Measurements from ENCODE around the gene RAVER1.

Gene RAVER1

GRCh38 chr19:10293637-10294367, 39.5 kb downstream of the RAVER1 start:
- H3K9ac ChIP-seq (ENCODE audit: low read length) = no peak overlapping the region
- H3K36me3 ChIP-seq (ENCODE audit: control insufficient read depth, insufficient read depth, low read length) = no peaks in the 10 kb centered on the region
- peak overlapping the region; percentile 6; the same call in 1 of the 2 replicates for H3K4me3 ChIP-seq (ENCODE audit: low read depth, low read length)
- peaks cover 83% of the 10 kb centered on the region for H3K27me3 ChIP-seq (ENCODE audit: control insufficient read depth, insufficient read depth, low read length)
- H3K27ac ChIP-seq (ENCODE audit: low read depth, low read length) = no peak overlapping the region
- no peaks in the 10 kb centered on the region for H3K9me3 ChIP-seq (ENCODE audit: control insufficient read depth, insufficient read depth, low read depth, low read length)
- H3K4me1 ChIP-seq (ENCODE audit: control insufficient read depth, insufficient read depth, low read length) = peaks cover 30% of the 10 kb centered on the region

- no peak overlapping the region for H3K27ac ChIP-seq (ENCODE audit: low read depth, low read length)
- H3K9me3 ChIP-seq (ENCODE audit: control insufficient read depth, insufficient read depth, low read depth, low read length) = no peaks in the 10 kb centered on the region
- H3K4me3 ChIP-seq (ENCODE audit: low read depth, low read length) = peak overlapping the region; percentile 56
- peaks cover 31% of the 10 kb centered on the region for H3K4me1 ChIP-seq (ENCODE audit: control insufficient read depth, insufficient read depth, low read length)
- no peak overlapping the region for H3K9ac ChIP-seq (ENCODE audit: low read length)
- H3K36me3 ChIP-seq (ENCODE audit: control insufficient read depth, insufficient read depth, low read length) = no peaks in the 10 kb centered on the region
- peaks cover 91% of the 10 kb centered on the region for H3K27me3 ChIP-seq (ENCODE audit: control insufficient read depth, insufficient read depth, low read length)
These were observed 40.3 kb downstream of the RAVER1 start for GRCh38 chr19:10292789-10293636.

GRCh38 chr19:10292206-10292788, 41.0 kb downstream of the RAVER1 start:
- Histone ChIP-seq H3K27me3 (ENCODE audit: control insufficient read depth, insufficient read depth, low read length) (peaks cover 98% of the 10 kb centered on the region), H3K4me1 (ENCODE audit: control insufficient read depth, insufficient read depth, low read length) (peaks cover 31% of the 10 kb centered on the region), H3K36me3 (ENCODE audit: control insufficient read depth, insufficient read depth, low read length) (no peaks in the 10 kb centered on the region), H3K9me3 (ENCODE audit: control insufficient read depth, insufficient read depth, low read depth, low read length) (no peaks in the 10 kb centered on the region), H3K27ac (ENCODE audit: low read depth, low read length) (no peak overlapping the region), H3K4me3 (ENCODE audit: low read depth, low read length) (peak overlapping the region; percentile 69), H3K9ac (ENCODE audit: low read length) (no peak overlapping the region)

- H3K27me3 ChIP-seq (ENCODE audit: control insufficient read depth, insufficient read depth, low read length) = peaks cover 98% of the 10 kb centered on the region
- no peak overlapping the region for H3K27ac ChIP-seq (ENCODE audit: low read depth, low read length)
- H3K9me3 ChIP-seq (ENCODE audit: control insufficient read depth, insufficient read depth, low read depth, low read length) = no peaks in the 10 kb centered on the region
- H3K4me1 ChIP-seq (ENCODE audit: control insufficient read depth, insufficient read depth, low read length) = peaks cover 31% of the 10 kb centered on the region
- H3K36me3 ChIP-seq (ENCODE audit: control insufficient read depth, insufficient read depth, low read length) = no peaks in the 10 kb centered on the region
- H3K4me3 ChIP-seq (ENCODE audit: low read depth, low read length) = peak overlapping the region; percentile 69
- no peak overlapping the region for H3K9ac ChIP-seq (ENCODE audit: low read length)
These were observed 41.6 kb downstream of the RAVER1 start for GRCh38 chr19:10291554-10292205.

- peaks cover 94% of the 10 kb centered on the region for H3K27me3 ChIP-seq (ENCODE audit: control insufficient read depth, insufficient read depth, low read length)
- H3K9ac ChIP-seq (ENCODE audit: low read length) = no peak overlapping the region
- no peaks in the 10 kb centered on the region for H3K9me3 ChIP-seq (ENCODE audit: control insufficient read depth, insufficient read depth, low read depth, low read length)
- peak overlapping the region; percentile 69 for H3K4me3 ChIP-seq (ENCODE audit: low read depth, low read length)
- no peak overlapping the region for H3K27ac ChIP-seq (ENCODE audit: low read depth, low read length)
- H3K4me1 ChIP-seq (ENCODE audit: control insufficient read depth, insufficient read depth, low read length) = peaks cover 36% of the 10 kb centered on the region
- no peaks in the 10 kb centered on the region for H3K36me3 ChIP-seq (ENCODE audit: control insufficient read depth, insufficient read depth, low read length)
These were observed 42.3 kb downstream of the RAVER1 start for GRCh38 chr19:10290876-10291553.

- Histone ChIP-seq H3K9me3 (ENCODE audit: control insufficient read depth, insufficient read depth, low read depth, low read length) (no peaks in the 10 kb centered on the region), H3K9ac (ENCODE audit: low read length) (peak overlapping the region; percentile 16), H3K36me3 (ENCODE audit: control insufficient read depth, insufficient read depth, low read length) (no peaks in the 10 kb centered on the region), H3K4me1 (ENCODE audit: control insufficient read depth, insufficient read depth, low read length) (peaks cover 34% of the 10 kb centered on the region), H3K4me3 (ENCODE audit: low read depth, low read length) (peak overlapping the region; percentile 69), H3K27me3 (ENCODE audit: control insufficient read depth, insufficient read depth, low read length) (peaks cover 88% of the 10 kb centered on the region), H3K27ac (ENCODE audit: low read depth, low read length) (no peak overlapping the region)
These were observed 42.9 kb downstream of the RAVER1 start for GRCh38 chr19:10290357-10290875.

GRCh38 chr19:10289836-10290356, 43.4 kb downstream of the RAVER1 start, which contains the start of gene ICAM5:
TSS of gene ICAM5 (plus strand) at chr19:10289952. CDS start at chr19:10290044, 92 bp downstream.
- no peak within 1 kb of the TSS for H3K27ac ChIP-seq (ENCODE audit: low read depth, low read length)
- H3K4me1 ChIP-seq (ENCODE audit: control insufficient read depth, insufficient read depth, low read length) = peaks cover 34% of the 10 kb centered on the region
- peak within 1 kb of the TSS; percentile 69 for H3K4me3 ChIP-seq (ENCODE audit: low read depth, low read length)
- peak within 1 kb of the TSS; percentile 16 for H3K9ac ChIP-seq (ENCODE audit: low read length)
- H3K27me3 ChIP-seq (ENCODE audit: control insufficient read depth, insufficient read depth, low read length) = peaks cover 83% of the 10 kb centered on the region
- no peaks in the 10 kb centered on the region for H3K36me3 ChIP-seq (ENCODE audit: control insufficient read depth, insufficient read depth, low read length)
- no peaks in the 10 kb centered on the region for H3K9me3 ChIP-seq (ENCODE audit: control insufficient read depth, insufficient read depth, low read depth, low read length)

GRCh38 chr19:10289167-10289835, 44.0 kb downstream of the RAVER1 start:
- H3K27me3 ChIP-seq (ENCODE audit: control insufficient read depth, insufficient read depth, low read length) = peaks cover 77% of the 10 kb centered on the region
- H3K27ac ChIP-seq (ENCODE audit: low read depth, low read length) = no peak overlapping the region
- peak overlapping the region; percentile 69 for H3K4me3 ChIP-seq (ENCODE audit: low read depth, low read length)
- H3K4me1 ChIP-seq (ENCODE audit: control insufficient read depth, insufficient read depth, low read length) = peaks cover 34% of the 10 kb centered on the region
- H3K9me3 ChIP-seq (ENCODE audit: control insufficient read depth, insufficient read depth, low read depth, low read length) = no peaks in the 10 kb centered on the region
- H3K9ac ChIP-seq (ENCODE audit: low read length) = no peak overlapping the region
- no peaks in the 10 kb centered on the region for H3K36me3 ChIP-seq (ENCODE audit: control insufficient read depth, insufficient read depth, low read length)

- peaks cover 71% of the 10 kb centered on the region for H3K27me3 ChIP-seq (ENCODE audit: control insufficient read depth, insufficient read depth, low read length)
These were observed 44.6 kb downstream of the RAVER1 start for GRCh38 chr19:10288662-10289166.

More at GRCh38 chr19:10288662-10289166, 44.6 kb downstream of the RAVER1 start:
- peak overlapping the region; percentile 69 for H3K4me3 ChIP-seq (ENCODE audit: low read depth, low read length)
- no peak overlapping the region for H3K27ac ChIP-seq (ENCODE audit: low read depth, low read length)
- H3K9me3 ChIP-seq (ENCODE audit: control insufficient read depth, insufficient read depth, low read depth, low read length) = no peaks in the 10 kb centered on the region
- peaks cover 32% of the 10 kb centered on the region for H3K4me1 ChIP-seq (ENCODE audit: control insufficient read depth, insufficient read depth, low read length)
- H3K36me3 ChIP-seq (ENCODE audit: control insufficient read depth, insufficient read depth, low read length) = no peaks in the 10 kb centered on the region
- H3K9ac ChIP-seq (ENCODE audit: low read length) = no peak overlapping the region
